Thyroid gland (tissue), 4 donors: Measurements from ENCODE around the gene SIPA1L3. TPM values are rescaled to one million over a fixed set of nuclear protein-coding genes. Genes with fewer than 3 reads are reported as not detected.
A peak's percentile ranks its signal among the peaks of the same experiment; 100 is the strongest.

Experiments used
- DNase-seq, 2 donors: peaks; one replicate each; pipeline ENCODE4 v3.0.0-alpha.2; 2019
- H3K27ac ChIP-seq, 3 donors: fragments of 200-600 bp; sonication (generic); 1 replicate in 2 of 3; 2 replicates in 1 of 3; pipeline ENCODE4 v1.5.1; 2016 to 2019; ENCODE audit warnings: mild to moderate bottlenecking in 1 of 3, moderate library complexity in 1 of 3
- H3K27me3 ChIP-seq: fragments of 200-600 bp; sonication (generic); one replicate; pipeline ENCODE4 v1.5.1; 2019
- H3K36me3 ChIP-seq, 2 donors: fragments of 200-600 bp; sonication (generic); one replicate each; pipeline ENCODE4 v1.5.1; 2016 to 2019
- H3K4me1 ChIP-seq, 2 donors: fragments of 200-600 bp; sonication (generic); one replicate each; pipeline ENCODE4 v1.5.1; 2017 to 2019
- H3K4me3 ChIP-seq, 3 donors: fragments of 200-600 bp; sonication (generic); replicated peaks in 1 of 3; 1 replicate in 2 of 3; 2 replicates in 1 of 3; pipeline ENCODE4 v1.5.1; 2016; ENCODE audit warnings: mild to moderate bottlenecking in 1 of 3
- H3K9me3 ChIP-seq: fragments of 200-600 bp; sonication (generic); one replicate; pipeline ENCODE4 v1.5.1; 2017
- CTCF ChIP-seq, 6 experiments: fragments of 200-600 bp in 3 of 6; fragments of 450-650 bp in 3 of 6; sonication (generic) in 3 of 6; IDR thresholded peaks; one replicate each; pipeline ENCODE4 v1.5.1; 2016 to 2019; ENCODE audit warnings: antibody characterized with exemption in 6 of 6, mild to moderate bottlenecking in 2 of 6, inconsistent platforms in 1 of 6, moderate library complexity in 1 of 6
- POLR2A ChIP-seq, 2 donors: fragments of 450-650 bp; IDR thresholded peaks; one replicate each; pipeline ENCODE4 v1.6.1; 2017; ENCODE audit warnings: antibody characterized with exemption in 2 of 2, mild to moderate bottlenecking in 2 of 2, moderate library complexity in 1 of 2
- WGBS, 2 donors: methylation state at CpG; one replicate each; pipeline ENCODE4 v1.1.5; 2017; 5-methylcytosine and 5-hydroxymethylcytosine counted together
- intact Hi-C: fragments of 100-400 bp; cut with DNase I; formaldehyde crosslinking; loops from one replicate; pipeline ENCODE4 v1.15.1; 2023
- total RNA-seq, 4 donors: library from RNA; depleted of rRNA; stranded (reverse); fragments of >200 nt; gene quantifications; one replicate each; pipeline ENCODE4 v1.2.3, GENCODE V29; 2016

The SIPA1L3 gene
- total RNA-seq, 4 donors from 2014 or later: 39.4 to 130 (median 116) TPM

- WGBS, 2 donors: 82 to 94% methylated on average over 1 of the region's 1 CpG
- H3K9me3 ChIP-seq: no peaks in the 10 kb centered on the region
- intact Hi-C loops: no loop called here
- H3K27ac ChIP-seq: no peak overlapping the region
- no peaks in the 10 kb centered on the region for H3K27me3 ChIP-seq
- H3K36me3 ChIP-seq: no peaks in the 10 kb centered on the region
- H3K4me1 ChIP-seq: peaks cover 3 to 10% of the 10 kb centered on the region in 2 donors
- no peak for DNase-seq
- TF ChIP-seq POLR2A (IDR thresholded peaks at IDR 0.05): no peak
- TF ChIP-seq CTCF (IDR thresholded peaks at IDR 0.05): no peak
- H3K4me3 ChIP-seq: no peak overlapping the region
Measured at GRCh38 chr19:37885392-37885791, 21.6 kb upstream of the SIPA1L3 start.

- intact Hi-C loops: no loop called here
- no peaks in the 10 kb centered on the region for H3K27me3 ChIP-seq
Measured at GRCh38 chr19:37886571-37886970, 20.4 kb upstream of the SIPA1L3 start.

GRCh38 chr19:37893845-37894575 lies 13.0 kb upstream of the SIPA1L3 start:
- H3K4me3 ChIP-seq: no peak overlapping the region
- no peaks in the 10 kb centered on the region for H3K36me3 ChIP-seq
- intact Hi-C loops: loop anchor here (10.0 kb wide), 2 partner anchors 321 to 431 kb away; no protein-coding TSS in a partner anchor
- no peaks in the 10 kb centered on the region for H3K27me3 ChIP-seq
- H3K9me3 ChIP-seq: no peaks in the 10 kb centered on the region
- TF ChIP-seq CTCF (IDR thresholded peaks at IDR 0.05) (no peak), POLR2A (IDR thresholded peaks at IDR 0.05) (no peak)
- peak overlapping the region in 1 of 3 donors; percentile 33 for H3K27ac ChIP-seq
- 73 to 74% methylated on average over 7 to 11 of the region's 11 CpGs for WGBS, 2 donors
- peak; percentile 52 to 56 for DNase-seq
- H3K4me1 ChIP-seq: peaks cover 6 to 8% of the 10 kb centered on the region in 2 donors

More at GRCh38 chr19:37886571-37886970, 20.4 kb upstream of the SIPA1L3 start:
- Histone ChIP-seq H3K27ac (peak overlapping the region in 2 of 3 donors; percentile 3 to 37), H3K4me3 (no peak overlapping the region), H3K36me3 (no peaks in the 10 kb centered on the region), H3K9me3 (no peaks in the 10 kb centered on the region), H3K4me1 (peaks cover 2 to 10% of the 10 kb centered on the region in 2 donors)
- DNase-seq: no peak
- TF ChIP-seq CTCF (IDR thresholded peaks at IDR 0.05) (no peak), POLR2A (IDR thresholded peaks at IDR 0.05) (no peak)
- 89 to 92% methylated on average over 1 of the region's 1 CpG for WGBS, 2 donors

- TF ChIP-seq POLR2A (IDR thresholded peaks at IDR 0.05) (no peak), CTCF (IDR thresholded peaks at IDR 0.05) (no peak)
- WGBS, 2 donors: 81 to 84% methylated on average over 8 of the region's 8 CpGs
- H3K9me3 ChIP-seq: no peaks in the 10 kb centered on the region
- peaks cover 6 to 8% of the 10 kb centered on the region in 2 donors for H3K4me1 ChIP-seq
- H3K4me3 ChIP-seq: no peak overlapping the region
- no peaks in the 10 kb centered on the region for H3K36me3 ChIP-seq
- H3K27ac ChIP-seq: no peak overlapping the region
- DNase-seq: no peak
- no peaks in the 10 kb centered on the region for H3K27me3 ChIP-seq
- intact Hi-C loops: loop anchor here (5.0 to 10.0 kb wide), 3 partner anchors 201 to 429 kb away; no protein-coding TSS in a partner anchor
Measured at GRCh38 chr19:37896180-37896579, 10.8 kb upstream of the SIPA1L3 start.

- H3K27me3 ChIP-seq: no peaks in the 10 kb centered on the region
- no peak overlapping the region for H3K27ac ChIP-seq
- WGBS, 2 donors: 89 to 91% methylated on average over 1 of the region's 1 CpG
- DNase-seq: no peak
- H3K36me3 ChIP-seq: no peaks in the 10 kb centered on the region
- TF ChIP-seq POLR2A (IDR thresholded peaks at IDR 0.05): no peak
- TF ChIP-seq CTCF (IDR thresholded peaks at IDR 0.05): no peak
- H3K9me3 ChIP-seq: no peaks in the 10 kb centered on the region
- no peak overlapping the region for H3K4me3 ChIP-seq
- H3K4me1 ChIP-seq: peaks cover 0 to under 1% of the 10 kb centered on the region in 2 donors
- intact Hi-C loops: loop anchor here (5.0 to 10.0 kb wide), 3 partner anchors 198 to 425 kb away; no protein-coding TSS in a partner anchor
Measured at GRCh38 chr19:37899453-37899852, 7.6 kb upstream of the SIPA1L3 start.
